ENCODE measurements around the gene COL17A1. TPM values are rescaled to one million over a fixed set of nuclear protein-coding genes. Genes with fewer than 3 reads are reported as not detected.
A peak's percentile ranks its signal among the peaks of the same experiment; 100 is the strongest.

COL17A1 gene
- total RNA-seq, 1 donor from 2014 or later: 10.1 TPM

- Histone ChIP-seq H3K36me3 (ENCODE audit: insufficient read depth, low read length) (no peaks in the 10 kb centered on the region), H3K4me3 (ENCODE audit: insufficient read depth, low read depth, low read length) (no peak overlapping the region), H3K4me1 (ENCODE audit: insufficient read depth, low read length) (no peaks in the 10 kb centered on the region), H2AFZ (ENCODE audit: low read depth, low read length) (no peak overlapping the region), H3K9ac (ENCODE audit: low read length) (no peak overlapping the region), H3K27me3 (ENCODE audit: insufficient read depth, low read length) (no peaks in the 10 kb centered on the region), H3K79me2 (ENCODE audit: insufficient read depth, low read length) (no peaks in the 10 kb centered on the region), H3K4me2 (ENCODE audit: low read length) (no peak overlapping the region), H3K27ac (ENCODE audit: low read depth, low read length) (no peak overlapping the region), H4K20me1 (ENCODE audit: insufficient read depth, low read length) (no peaks in the 10 kb centered on the region), H3K9me3 (ENCODE audit: insufficient read depth, low read depth, low read length) (no peaks in the 10 kb centered on the region)
- Mint-ChIP-seq H3K36me3 (ENCODE audit: low read depth, unreplicated experiment) (no peaks in the 10 kb centered on the region), H3K4me1 (ENCODE audit: low read depth, unreplicated experiment) (no peaks in the 10 kb centered on the region), H3K27ac (ENCODE audit: unreplicated experiment) (no peak overlapping the region), H3K27me3 (ENCODE audit: low read depth, unreplicated experiment) (no peaks in the 10 kb centered on the region), H3K9me3 (ENCODE audit: unreplicated experiment) (no peaks in the 10 kb centered on the region), H3K4me3 (ENCODE audit: unreplicated experiment) (no peak overlapping the region)
- no peak for FAIRE-seq
- DNase-seq (ENCODE audit: low read depth): no peak
- TF ChIP-seq EZH2 (IDR thresholded peaks at IDR 0.05; ENCODE audit: insufficient read depth, low read length) (no peak), CTCF (IDR thresholded peaks at IDR 0.05; ENCODE audit: insufficient read depth, low read depth, low read length) (no peak)
Observed at GRCh38 chr10:104077663-104078151, 8.0 kb downstream of the COL17A1 start.

- H3K27ac ChIP-seq (ENCODE audit: low read depth, low read length): no peak overlapping the region
- H2AFZ ChIP-seq (ENCODE audit: low read depth, low read length): no peak overlapping the region
- Mint-ChIP-seq H3K36me3 (ENCODE audit: low read depth, unreplicated experiment) (no peaks in the 10 kb centered on the region), H3K4me3 (ENCODE audit: unreplicated experiment) (no peak overlapping the region), H3K9me3 (ENCODE audit: unreplicated experiment) (no peaks in the 10 kb centered on the region), H3K27ac (ENCODE audit: unreplicated experiment) (no peak overlapping the region), H3K4me1 (ENCODE audit: low read depth, unreplicated experiment) (no peaks in the 10 kb centered on the region), H3K27me3 (ENCODE audit: low read depth, unreplicated experiment) (no peaks in the 10 kb centered on the region)
- TF ChIP-seq EZH2 (IDR thresholded peaks at IDR 0.05; ENCODE audit: insufficient read depth, low read length) (no peak), CTCF (IDR thresholded peaks at IDR 0.05; ENCODE audit: insufficient read depth, low read depth, low read length) (no peak)
- H3K4me1 ChIP-seq (ENCODE audit: insufficient read depth, low read length): no peaks in the 10 kb centered on the region
- no peaks in the 10 kb centered on the region for H4K20me1 ChIP-seq (ENCODE audit: insufficient read depth, low read length)
- no peaks in the 10 kb centered on the region for H3K9me3 ChIP-seq (ENCODE audit: insufficient read depth, low read depth, low read length)
- no peaks in the 10 kb centered on the region for H3K79me2 ChIP-seq (ENCODE audit: insufficient read depth, low read length)
- no peak overlapping the region for H3K4me3 ChIP-seq (ENCODE audit: insufficient read depth, low read depth, low read length)
- no peak overlapping the region for H3K9ac ChIP-seq (ENCODE audit: low read length)
- no peak for FAIRE-seq
- no peak overlapping the region for H3K4me2 ChIP-seq (ENCODE audit: low read length)
- DNase-seq (ENCODE audit: low read depth): no peak
- H3K36me3 ChIP-seq (ENCODE audit: insufficient read depth, low read length): no peaks in the 10 kb centered on the region
- peaks cover 2% of the 10 kb centered on the region for H3K27me3 ChIP-seq (ENCODE audit: insufficient read depth, low read length)
Observed at GRCh38 chr10:104077247-104077646, 8.4 kb downstream of the COL17A1 start.

- DNase-seq (ENCODE audit: low read depth): no peak
Observed at GRCh38 chr10:104076743-104077160, 8.9 kb downstream of the COL17A1 start.

More at GRCh38 chr10:104076743-104077160, 8.9 kb downstream of the COL17A1 start:
- no peaks in the 10 kb centered on the region for H3K4me1 ChIP-seq (ENCODE audit: insufficient read depth, low read length)
- no peak overlapping the region for H3K27ac ChIP-seq (ENCODE audit: low read depth, low read length)
- no peak overlapping the region for H3K27ac Mint-ChIP-seq (ENCODE audit: unreplicated experiment)
- peaks cover 2% of the 10 kb centered on the region for H3K27me3 ChIP-seq (ENCODE audit: insufficient read depth, low read length)
- H3K4me1 Mint-ChIP-seq (ENCODE audit: low read depth, unreplicated experiment): no peaks in the 10 kb centered on the region
- H3K27me3 Mint-ChIP-seq (ENCODE audit: low read depth, unreplicated experiment): peaks cover 1% of the 10 kb centered on the region
- no peak for FAIRE-seq
- H3K4me2 ChIP-seq (ENCODE audit: low read length): peak overlapping the region; percentile 11
- no peak overlapping the region for H3K4me3 Mint-ChIP-seq (ENCODE audit: unreplicated experiment)
- H4K20me1 ChIP-seq (ENCODE audit: insufficient read depth, low read length): no peaks in the 10 kb centered on the region
- H3K9me3 ChIP-seq (ENCODE audit: insufficient read depth, low read depth, low read length): no peaks in the 10 kb centered on the region
- no peaks in the 10 kb centered on the region for H3K36me3 Mint-ChIP-seq (ENCODE audit: low read depth, unreplicated experiment)
- H3K36me3 ChIP-seq (ENCODE audit: insufficient read depth, low read length): no peaks in the 10 kb centered on the region
- H2AFZ ChIP-seq (ENCODE audit: low read depth, low read length): no peak overlapping the region
- TF ChIP-seq EZH2 (IDR thresholded peaks at IDR 0.05; ENCODE audit: insufficient read depth, low read length): no peak
- no peak for TF ChIP-seq CTCF (IDR thresholded peaks at IDR 0.05; ENCODE audit: insufficient read depth, low read depth, low read length)
- no peak overlapping the region for H3K9ac ChIP-seq (ENCODE audit: low read length)
- H3K9me3 Mint-ChIP-seq (ENCODE audit: unreplicated experiment): no peaks in the 10 kb centered on the region
- no peaks in the 10 kb centered on the region for H3K79me2 ChIP-seq (ENCODE audit: insufficient read depth, low read length)
- no peak overlapping the region for H3K4me3 ChIP-seq (ENCODE audit: insufficient read depth, low read depth, low read length)
